ENCODE data around the gene DISP3. TPM values are rescaled to one million over a fixed set of nuclear protein-coding genes. Genes with fewer than 3 reads are reported as not detected.

Gene DISP3
- total RNA-seq, 1 donor from 2014 or later: 4.7 TPM

DNA sequence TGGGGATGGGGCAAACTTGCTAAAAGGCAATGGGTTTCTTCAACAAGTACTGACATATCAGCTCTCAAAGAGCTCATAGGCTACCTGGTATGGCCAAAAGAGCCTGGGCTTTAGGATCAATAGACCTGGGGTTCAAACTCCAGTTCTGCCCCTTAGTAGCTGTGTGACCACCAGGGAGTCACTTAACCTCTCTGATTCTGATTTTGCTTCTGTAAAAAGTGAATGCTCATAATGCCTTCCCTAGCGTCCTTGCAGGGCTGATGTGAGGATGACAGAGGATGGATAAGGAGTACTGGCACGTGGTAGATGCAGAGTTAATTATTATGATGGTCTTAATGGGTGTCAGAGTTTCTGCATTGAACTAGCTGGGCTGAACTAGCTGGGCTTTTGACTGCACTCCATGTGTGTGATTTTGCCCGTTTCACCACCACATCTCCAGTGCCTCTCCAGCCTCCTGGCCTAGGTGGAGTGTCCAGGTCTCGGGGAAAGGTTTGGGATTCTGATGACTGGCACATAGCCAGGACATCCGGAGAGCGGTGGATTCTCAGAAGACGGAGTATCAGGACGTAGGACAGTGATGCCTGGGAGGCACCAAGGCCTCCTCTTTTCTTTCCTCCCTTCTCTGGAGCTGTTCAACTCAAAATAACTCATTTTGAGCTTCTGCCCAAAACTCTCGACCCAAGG is 15.2 kb downstream of the DISP3 start:
- no peak overlapping the region for H3K27ac Mint-ChIP-seq
- TF ChIP-seq CTCF (conservative IDR thresholded peaks at IDR 0.05): no peak

DNA sequence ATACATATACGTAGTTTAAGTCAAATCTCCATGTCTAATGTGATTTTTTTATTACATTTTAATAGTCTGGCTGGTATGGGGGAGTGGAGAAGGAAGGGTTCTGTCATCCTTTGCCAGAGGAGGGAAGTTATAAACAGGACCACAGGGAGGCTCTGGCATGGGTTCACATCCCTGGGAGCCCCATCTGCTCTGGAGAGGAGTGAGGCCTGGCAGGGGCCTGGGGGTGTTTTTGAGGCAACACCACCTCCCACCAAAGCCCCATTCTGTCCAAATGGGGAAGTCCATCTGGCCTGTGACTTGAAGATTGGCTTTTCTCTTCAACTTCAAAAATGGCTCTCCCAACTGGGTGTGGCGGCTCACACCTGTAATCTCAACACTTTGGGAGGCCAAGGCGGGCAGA is 15.8 kb downstream of the DISP3 start:
- H3K27ac Mint-ChIP-seq: no peak overlapping the region
- no peaks in the 10 kb centered on the region for H3K4me1 Mint-ChIP-seq (ENCODE audit: unreplicated experiment)
- H3K27me3 Mint-ChIP-seq: peaks cover 12% of the 10 kb centered on the region
- no peaks in the 10 kb centered on the region for H3K36me3 Mint-ChIP-seq
- H3K4me3 Mint-ChIP-seq: no peak overlapping the region
- TF ChIP-seq CTCF (conservative IDR thresholded peaks at IDR 0.05): no peak
- H3K9me3 Mint-ChIP-seq: no peaks in the 10 kb centered on the region
- no peak for DNase-seq (ENCODE audit: extremely low spot score, unreplicated experiment)

More for the DNA sequence above, 15.2 kb downstream of the DISP3 start:
- DNase-seq (ENCODE audit: extremely low spot score, unreplicated experiment): no peak
- Mint-ChIP-seq H3K4me3 (no peak overlapping the region), H3K4me1 (ENCODE audit: unreplicated experiment) (no peaks in the 10 kb centered on the region), H3K9me3 (no peaks in the 10 kb centered on the region), H3K36me3 (no peaks in the 10 kb centered on the region), H3K27me3 (peaks cover 5% of the 10 kb centered on the region)

DNA sequence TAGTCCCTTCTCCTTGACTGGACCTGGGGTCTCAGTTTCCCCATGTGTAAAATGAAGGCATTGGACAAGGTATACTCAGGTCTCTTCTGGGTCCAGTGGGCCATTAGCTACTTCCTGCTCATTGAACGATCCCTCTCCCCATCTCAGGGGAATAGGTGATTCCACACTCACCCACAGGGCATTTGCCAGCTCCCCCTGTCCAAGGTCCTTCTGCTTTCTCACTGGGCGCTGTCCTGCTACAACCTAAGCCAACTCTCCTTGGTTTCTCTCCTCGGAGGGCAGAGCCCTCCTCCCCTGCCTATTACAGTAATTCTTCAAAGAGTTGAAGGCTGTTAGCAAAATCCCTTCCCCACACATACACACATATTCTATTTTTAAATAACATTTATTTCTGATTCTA is 16.6 kb downstream of the DISP3 start:
- no peaks in the 10 kb centered on the region for H3K4me1 Mint-ChIP-seq (ENCODE audit: unreplicated experiment)
- DNase-seq (ENCODE audit: extremely low spot score, unreplicated experiment): no peak
- peaks cover 15% of the 10 kb centered on the region for H3K27me3 Mint-ChIP-seq
- no peak overlapping the region for H3K4me3 Mint-ChIP-seq
- H3K27ac Mint-ChIP-seq: no peak overlapping the region
- TF ChIP-seq CTCF (conservative IDR thresholded peaks at IDR 0.05): no peak
- no peaks in the 10 kb centered on the region for H3K36me3 Mint-ChIP-seq
- H3K9me3 Mint-ChIP-seq: no peaks in the 10 kb centered on the region

DNA sequence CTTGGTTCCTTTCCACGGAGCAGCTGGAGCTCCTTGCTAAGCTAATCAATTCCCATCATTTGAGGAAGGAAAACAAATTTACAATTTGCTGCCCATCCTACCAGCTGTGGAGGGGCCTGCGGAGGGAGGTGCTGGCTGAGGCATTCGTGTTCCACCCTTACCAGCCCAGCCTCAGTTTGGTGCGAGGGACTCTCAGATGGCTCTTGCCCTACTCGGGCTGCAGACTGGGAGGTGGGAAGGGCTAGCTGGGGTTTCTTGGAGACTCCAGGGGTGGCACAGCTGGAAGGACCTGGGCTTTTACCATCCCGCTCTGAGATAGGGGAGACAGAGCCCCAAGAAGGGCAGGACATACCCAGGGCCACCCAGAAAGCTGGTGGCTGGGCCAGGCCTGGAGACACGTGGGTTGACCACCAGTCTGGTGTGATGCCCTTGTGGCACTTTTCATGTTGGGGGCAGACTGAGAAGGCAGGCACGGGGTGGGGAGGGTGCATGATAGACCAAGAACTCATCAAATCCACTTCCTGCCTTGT is 17.7 kb downstream of the DISP3 start:
- no peaks in the 10 kb centered on the region for H3K36me3 Mint-ChIP-seq
- H3K27ac Mint-ChIP-seq: no peak overlapping the region
- TF ChIP-seq CTCF (conservative IDR thresholded peaks at IDR 0.05): no peak
- DNase-seq (ENCODE audit: extremely low spot score, unreplicated experiment): no peak
- H3K9me3 Mint-ChIP-seq: no peaks in the 10 kb centered on the region
- H3K27me3 Mint-ChIP-seq: peaks cover 16% of the 10 kb centered on the region
- H3K4me3 Mint-ChIP-seq: no peak overlapping the region
- no peaks in the 10 kb centered on the region for H3K4me1 Mint-ChIP-seq (ENCODE audit: unreplicated experiment)

DNA sequence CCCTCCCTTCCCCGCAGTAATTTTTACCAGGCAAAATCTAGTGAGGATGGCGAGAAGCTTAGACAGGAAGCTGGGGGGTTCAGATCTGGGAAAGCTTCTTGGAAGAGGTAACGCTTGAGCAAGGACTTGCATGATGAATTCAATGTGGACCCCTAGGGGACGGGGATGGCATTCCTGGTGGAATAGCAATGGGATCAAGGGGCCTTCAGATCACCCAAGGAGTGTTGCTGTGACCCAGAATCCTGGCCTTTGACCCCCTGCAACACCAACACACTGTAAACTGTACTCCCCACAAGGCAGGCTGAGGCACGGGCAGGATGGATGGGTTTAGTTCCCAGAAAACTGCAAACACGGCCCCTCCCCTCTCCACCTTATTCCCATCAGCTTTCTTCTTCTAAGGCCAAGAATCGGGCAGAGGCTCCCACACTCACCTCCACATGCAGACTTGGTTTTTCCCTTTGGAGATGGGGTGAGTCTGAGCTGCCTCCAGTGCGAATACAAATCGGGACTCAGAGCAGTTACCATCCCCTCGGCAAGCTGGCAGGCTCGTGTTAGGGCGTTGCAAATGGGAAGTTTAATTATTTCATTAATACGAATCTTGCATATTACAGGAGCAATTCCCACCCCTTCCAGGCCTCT is 20.1 kb downstream of the DISP3 start:
- Mint-ChIP-seq H3K9me3 (no peaks in the 10 kb centered on the region), H3K4me1 (ENCODE audit: unreplicated experiment) (no peaks in the 10 kb centered on the region), H3K27me3 (peaks cover 16% of the 10 kb centered on the region), H3K36me3 (peaks cover 4% of the 10 kb centered on the region), H3K4me3 (no peak overlapping the region), H3K27ac (no peak overlapping the region)
- TF ChIP-seq CTCF (conservative IDR thresholded peaks at IDR 0.05): no peak
- no peak for DNase-seq (ENCODE audit: extremely low spot score, unreplicated experiment)
